Measurements from ENCODE around the gene VRK1. TPM values are rescaled to one million over a fixed set of nuclear protein-coding genes. Genes with fewer than 3 reads are reported as not detected.

The VRK1 gene
- total and polyA plus RNA-seq, 2 of the 8 experiments (the other 6 are each of a cell fraction or from before 2014, with no cell fraction given) = 24.2 to 64.8 TPM

DNA sequence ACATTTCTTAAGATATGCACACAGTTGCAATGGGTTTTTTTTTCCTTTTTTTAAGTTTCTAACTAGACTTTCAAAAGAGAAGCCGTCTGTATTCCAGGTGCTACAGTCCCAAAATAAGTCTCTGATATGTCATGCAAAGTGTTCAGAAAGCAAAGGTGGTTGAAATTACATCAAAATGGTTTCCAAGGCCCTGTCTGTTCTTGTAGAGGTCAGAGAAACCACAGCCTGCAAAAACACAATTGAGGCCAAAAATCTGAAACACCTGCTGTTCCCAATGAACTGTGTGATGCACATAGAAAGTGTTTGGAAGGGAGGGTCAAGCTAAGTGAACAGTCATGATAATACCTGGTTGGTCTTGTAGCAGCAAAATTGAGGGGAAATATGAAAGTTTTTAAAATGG is 91.0 kb downstream of the VRK1 start (continued):
- no peak for TF ChIP-seq CTCF (IDR thresholded peaks at IDR 0.05; ENCODE audit: control extremely low read depth in 1 of 3, insufficient read depth in 1 of 3, low read depth in 1 of 3, low read length in 3 of 3)
- no peak for TF ChIP-seq ATF3 (IDR thresholded peaks at IDR 0.05; ENCODE audit: insufficient read depth, low read depth, low read length)
- no peak for TF ChIP-seq EGR1 (IDR thresholded peaks at IDR 0.05; ENCODE audit: borderline replicate concordance, low read depth, low read length)
- TF ChIP-seq BACH1 (IDR thresholded peaks at IDR 0.05; ENCODE audit: low read length) = no peak
- TF ChIP-seq MAFK (IDR thresholded peaks at IDR 0.05; ENCODE audit: low read depth, low read length) = no peak
- no peak for TF ChIP-seq CEBPB (IDR thresholded peaks at IDR 0.05; ENCODE audit: low read depth, low read length)
- TF ChIP-seq SIX5 (IDR thresholded peaks at IDR 0.05; ENCODE audit: low read depth, low read length) = no peak
- TF ChIP-seq KDM1A (IDR thresholded peaks at IDR 0.05; ENCODE audit: borderline replicate concordance, low read length) = no peak
- TF ChIP-seq ASH2L (IDR thresholded peaks at IDR 0.05; ENCODE audit: low read length) = no peak

All from H1 (cell line).